CD4-positive, alpha-beta T cell treated with Interleukin-6 at 100 ng/mL for 8 hours (primary cell): ENCODE measurements around the gene FGF6.
"Not testable (repeated sequence)": the region's sequence is repeated elsewhere in the genome, so short reads cannot be mapped to it uniquely, and the experiment has no call there.

Source experiments
- DNase-seq: peaks from one replicate; pipeline ENCODE4 v3.0.0-alpha.2; 2020; ENCODE audit warnings: mixed read lengths, low spot score

FGF6 gene, protein sequence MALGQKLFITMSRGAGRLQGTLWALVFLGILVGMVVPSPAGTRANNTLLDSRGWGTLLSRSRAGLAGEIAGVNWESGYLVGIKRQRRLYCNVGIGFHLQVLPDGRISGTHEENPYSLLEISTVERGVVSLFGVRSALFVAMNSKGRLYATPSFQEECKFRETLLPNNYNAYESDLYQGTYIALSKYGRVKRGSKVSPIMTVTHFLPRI

DNA sequence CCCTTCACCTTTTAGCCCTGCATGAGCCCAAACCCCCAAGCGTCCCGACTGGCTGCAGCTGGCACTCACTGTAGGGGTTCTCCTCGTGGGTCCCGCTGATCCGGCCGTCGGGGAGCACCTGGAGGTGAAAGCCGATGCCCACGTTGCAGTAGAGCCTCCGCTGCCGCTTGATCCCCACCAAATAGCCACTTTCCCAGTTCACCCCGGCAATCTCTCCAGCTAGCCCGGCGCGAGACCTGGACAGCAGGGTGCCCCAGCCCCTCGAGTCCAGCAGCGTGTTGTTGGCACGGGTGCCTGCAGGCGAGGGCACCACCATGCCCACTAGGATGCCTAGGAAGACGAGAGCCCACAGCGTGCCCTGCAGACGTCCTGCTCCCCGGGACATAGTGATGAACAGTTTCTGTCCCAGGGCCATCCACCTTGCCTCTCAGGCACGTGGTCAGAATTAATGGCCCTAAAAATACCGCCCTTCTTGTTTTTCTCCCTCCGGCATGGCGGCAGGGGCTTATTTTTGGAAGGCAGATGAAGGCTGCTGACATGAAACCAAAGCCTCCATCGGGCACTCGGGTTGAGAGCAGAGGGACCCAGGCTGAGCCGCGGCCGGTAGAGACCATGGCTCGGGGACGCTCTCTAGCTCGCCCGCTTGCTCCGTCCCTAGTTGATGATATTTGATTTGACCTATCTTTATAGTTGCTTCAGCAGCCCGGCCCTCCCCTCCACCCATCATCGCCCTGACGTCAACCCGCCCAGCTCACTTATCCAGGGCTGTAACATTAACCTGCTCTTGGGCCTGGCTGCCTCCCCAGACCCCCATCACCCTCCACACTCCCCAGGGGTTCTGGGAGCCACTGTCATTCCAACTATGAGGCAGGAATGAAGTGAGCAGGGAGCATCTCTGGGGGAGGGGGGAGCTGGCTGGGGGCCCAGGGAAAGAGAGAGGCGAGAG is at the start of gene FGF6:
TSS of gene FGF6 (minus strand) at position 660 of the 946 bp plus-strand sequence. CDS start at position 415, 245 bp downstream.
- no peak for DNase-seq

- no peak for DNase-seq
Measured at GRCh38 chr12:4490973-4491372, 45.4 kb upstream of the FGF6 start.

- no peak for DNase-seq
Measured at GRCh38 chr12:4489556-4489955, 43.9 kb upstream of the FGF6 start.

- DNase-seq, result no peak
Measured at GRCh38 chr12:4486980-4487379, 41.4 kb upstream of the FGF6 start.

GRCh38 chr12:4486049-4486699 is 40.6 kb upstream of the FGF6 start:
- no peak for DNase-seq

DNA sequence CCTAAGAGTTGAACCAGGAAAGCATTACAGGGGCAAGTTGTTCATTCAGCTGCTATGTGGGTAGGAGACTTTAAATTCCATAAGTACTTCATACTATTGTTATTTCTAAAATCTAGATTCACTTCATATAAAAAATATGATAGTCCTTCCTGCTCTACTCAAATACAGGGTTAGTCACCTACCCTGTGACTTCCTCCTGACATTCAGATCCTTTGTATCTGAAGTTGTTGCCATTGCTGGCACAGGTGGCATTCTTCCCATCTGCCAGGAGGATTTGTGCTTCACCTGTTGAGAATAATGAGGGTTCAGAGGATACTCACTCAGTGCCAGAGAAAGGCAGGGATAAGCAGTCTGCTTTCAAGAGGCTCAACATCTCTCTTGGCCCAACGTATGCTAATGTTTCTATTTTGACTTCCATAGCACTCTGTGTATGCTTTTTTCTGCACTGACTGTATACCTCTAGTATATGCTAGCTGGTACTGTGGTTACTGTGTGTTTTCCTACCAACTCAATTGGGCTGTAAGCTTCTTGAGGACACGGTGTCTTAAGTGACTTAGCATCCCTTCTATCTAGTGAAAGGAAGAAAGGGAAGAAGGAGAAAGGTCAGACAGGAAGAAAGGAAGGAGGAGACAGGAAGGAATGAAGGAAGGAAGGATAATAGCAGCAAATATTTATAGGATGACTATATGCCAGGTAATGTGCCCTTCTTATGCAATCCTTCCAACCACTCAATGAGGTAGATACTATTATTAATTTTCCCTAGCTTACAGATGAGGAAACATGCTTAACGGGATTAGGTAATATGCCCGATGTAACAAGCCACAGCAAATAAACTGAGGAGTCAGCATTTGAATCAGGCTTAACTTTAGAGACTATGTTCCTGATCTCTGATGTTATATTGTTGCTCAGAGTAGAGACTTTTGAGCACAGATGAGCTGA is 38.5 kb upstream of the FGF6 start:
- DNase-seq, result no peak

GRCh38 chr12:4482936-4483335 is 37.3 kb upstream of the FGF6 start:
- no peak for DNase-seq

- no peak for DNase-seq
Measured at GRCh38 chr12:4478933-4479332, 33.3 kb upstream of the FGF6 start.

DNA sequence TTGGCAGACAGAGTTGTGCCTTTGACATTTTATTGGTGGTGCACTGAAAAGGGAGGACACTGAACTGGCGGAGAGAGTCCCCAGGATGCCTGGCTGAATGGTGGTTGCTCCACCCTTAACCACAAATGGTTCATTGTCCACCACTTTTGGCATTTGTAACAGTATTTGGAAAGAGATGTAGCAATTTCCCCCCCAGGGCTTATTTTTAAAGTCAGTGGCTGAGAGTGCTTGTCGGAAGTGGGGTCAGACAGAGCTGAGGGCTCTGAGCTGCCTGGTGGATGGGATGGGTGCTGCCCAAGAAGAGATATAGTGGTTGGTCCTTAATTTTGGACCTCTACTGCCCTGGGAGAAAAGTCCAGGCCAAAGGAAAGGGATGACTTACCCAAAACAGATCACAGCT is 31.5 kb upstream of the FGF6 start:
- no peak for DNase-seq

DNA sequence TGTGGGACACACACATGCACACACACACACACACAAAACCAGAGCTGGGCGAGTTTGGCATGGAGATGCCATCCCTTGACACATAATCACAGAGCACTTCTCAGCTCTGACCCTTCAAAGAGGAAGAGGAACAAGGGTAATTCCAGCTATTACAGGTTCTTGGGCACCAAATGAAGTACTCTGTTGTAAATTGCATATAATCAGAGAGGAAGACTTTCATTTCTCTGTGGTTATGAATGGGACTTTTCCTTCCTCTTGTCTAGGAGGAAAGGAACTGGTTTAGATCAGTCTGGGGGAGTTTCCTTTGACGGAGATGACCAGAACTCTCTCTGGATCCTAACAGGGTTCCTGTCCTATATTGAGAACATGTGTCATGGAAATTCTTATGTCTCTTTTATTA is 26.4 kb upstream of the FGF6 start:
- DNase-seq, result no peak

- no peak for DNase-seq
Measured at GRCh38 chr12:4471256-4471655, 25.6 kb upstream of the FGF6 start.

GRCh38 chr12:4468994-4469393 is 23.4 kb upstream of the FGF6 start:
- DNase-seq, result no peak

- DNase-seq, result no peak
Measured at GRCh38 chr12:4460761-4461160, 15.1 kb upstream of the FGF6 start.

DNA sequence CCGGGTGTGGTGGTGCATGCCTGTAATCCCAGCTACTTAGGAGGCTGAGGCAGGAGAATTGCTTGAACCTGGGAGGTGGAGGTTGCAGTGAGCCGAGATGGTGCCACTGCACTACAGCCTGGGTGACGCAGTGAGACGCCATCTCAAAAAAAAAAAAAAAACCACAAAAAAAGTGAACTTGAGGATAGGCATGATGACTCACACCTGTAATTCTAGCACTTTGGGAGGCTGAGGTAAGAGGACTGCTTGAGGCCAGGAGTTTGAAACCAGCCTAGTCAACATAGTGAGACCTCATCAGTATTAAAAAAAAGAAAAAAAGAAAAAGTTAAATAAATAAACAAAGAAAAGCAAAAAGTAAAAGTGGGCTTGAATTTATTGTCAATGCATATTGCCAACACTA is 10.2 kb upstream of the FGF6 start:
- DNase-seq, result not testable (repeated sequence)

GRCh38 chr12:4454315-4454860 is 8.8 kb upstream of the FGF6 start:
- no peak for DNase-seq

- DNase-seq, result no peak
Measured at GRCh38 chr12:4451694-4452093, 6.1 kb upstream of the FGF6 start.

DNA sequence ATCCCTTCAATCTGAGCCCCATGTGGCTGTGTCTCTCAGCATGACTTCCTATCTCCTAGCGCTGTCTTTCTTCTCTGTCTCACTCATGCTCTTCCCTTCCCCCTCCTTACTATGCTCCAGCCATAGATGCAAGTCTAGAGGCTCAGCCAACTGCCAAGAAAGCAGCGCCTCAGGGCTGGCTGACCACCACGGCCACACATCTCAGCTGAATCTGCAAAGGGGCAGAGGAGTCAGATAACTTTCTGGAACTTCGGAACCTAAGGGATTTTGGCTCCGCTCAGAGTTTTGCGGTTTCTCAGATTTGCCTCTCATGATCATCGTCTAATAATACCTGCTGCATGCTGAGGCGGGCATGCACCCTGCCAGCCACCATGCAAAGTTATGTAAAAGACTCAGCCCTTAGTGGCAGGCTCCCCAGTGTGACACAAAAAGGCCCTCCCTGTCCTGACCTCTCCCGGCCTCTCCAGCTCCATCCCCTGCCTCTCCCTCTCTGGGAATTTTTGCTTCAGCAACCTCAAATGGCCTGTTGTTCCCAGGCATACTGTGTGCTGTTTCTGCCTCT is 5.0 kb upstream of the FGF6 start:
- DNase-seq, result no peak

- DNase-seq, result no peak
Measured at GRCh38 chr12:4449851-4450221, 4.2 kb upstream of the FGF6 start.

DNA sequence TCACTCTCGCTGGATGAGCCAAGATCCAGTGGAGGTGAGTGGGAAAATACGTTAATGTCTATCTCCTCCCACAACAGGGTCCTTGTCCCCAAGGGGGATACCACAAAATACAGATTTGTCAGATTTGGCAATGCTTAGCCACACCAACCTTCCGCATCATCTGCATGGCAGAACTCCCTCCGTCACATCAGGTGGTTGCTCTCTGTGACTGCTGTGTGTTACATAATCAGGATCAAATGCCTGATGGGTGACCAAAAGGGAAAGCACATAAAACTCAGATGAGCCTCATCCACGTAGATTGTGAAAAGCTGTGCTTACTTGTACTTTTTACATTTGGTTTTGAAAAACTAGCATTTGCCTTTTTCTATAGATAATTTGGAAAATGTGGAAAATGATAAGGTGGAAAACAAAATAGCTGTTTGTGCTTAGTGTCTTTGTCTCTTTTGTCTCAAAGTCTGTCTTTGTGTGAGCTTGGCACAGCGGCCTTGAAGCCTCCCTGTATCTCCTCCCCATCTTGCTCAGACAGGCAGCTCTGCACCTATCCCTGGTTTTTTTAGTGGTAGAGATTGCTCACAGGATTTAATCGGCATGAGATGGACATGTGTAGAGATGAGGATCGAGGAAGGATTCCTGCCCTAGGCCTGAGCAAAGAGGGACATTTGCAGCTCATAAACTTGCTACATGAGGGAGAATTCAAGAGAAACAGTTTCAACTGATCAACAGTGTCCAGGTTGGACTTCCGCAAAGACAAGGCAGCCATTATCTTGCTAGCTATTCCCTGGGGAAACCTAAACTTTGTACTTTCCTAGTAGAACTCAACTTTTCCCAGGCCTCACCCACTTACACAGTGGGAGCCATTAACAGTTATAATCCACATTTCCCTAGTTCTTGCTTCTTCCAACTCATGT is 3.6 kb upstream of the FGF6 start:
- DNase-seq, result no peak

DNA sequence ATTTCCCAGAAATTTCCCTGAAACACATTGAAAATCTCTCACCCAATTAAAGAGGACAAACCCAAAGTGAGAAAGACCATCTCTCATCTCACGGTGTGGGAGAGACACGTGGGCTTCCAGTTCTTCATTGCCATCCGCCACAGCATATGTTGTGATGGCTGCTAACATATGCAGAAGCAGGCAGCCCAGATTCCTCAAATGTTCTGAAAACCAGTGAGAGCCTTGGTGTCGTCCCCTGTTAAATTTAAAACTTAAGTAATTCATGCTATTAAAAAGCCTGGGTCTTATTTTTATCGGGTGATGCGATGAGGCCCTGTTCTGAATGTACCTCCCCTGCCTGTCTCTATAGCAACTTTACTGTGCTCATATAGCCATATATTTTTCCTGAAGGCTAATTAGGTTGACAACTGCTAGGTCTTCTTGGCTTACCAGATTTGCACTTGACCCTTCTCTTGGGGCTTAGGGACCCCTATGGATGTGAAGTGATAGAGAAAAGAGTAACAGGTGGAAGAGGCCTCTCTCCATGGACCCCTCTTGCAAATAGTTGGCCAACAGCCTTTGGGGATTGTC is 2.8 kb upstream of the FGF6 start:
- DNase-seq, result no peak
